A673 (cell line): ENCODE results near the gene THBS2. TPM values are rescaled to one million over a fixed set of nuclear protein-coding genes. Genes with fewer than 3 reads are reported as not detected.

Experiments used
- BruUV-seq: library from RNA; stranded (reverse); fragments of 400-500 nt; replicated peaks from 2 replicates; lab custom pipeline; 2021; lab: Mats Ljungman, UMichigan
- CTCF ChIA-PET: fragments of 300-600 bp; sonication (Branson Sonifier 250); formaldehyde crosslinking; loops from one replicate; lab custom pipeline; 2022; ENCODE audit warnings: antibody characterized with exemption; lab: Charles Lee
- POLR2A ChIA-PET: fragments of 300-600 bp; sonication (Branson Sonifier 250); formaldehyde crosslinking; loops from one replicate; lab custom pipeline; 2022; ENCODE audit warnings: antibody characterized with exemption; ENCODE audit not compliant: low non-redundant PET; lab: Charles Lee
- DNase-seq: peaks from one replicate; pipeline ENCODE4 v3.0.0-alpha.2; 2015; ENCODE audit warnings: low spot score
- H3K27ac ChIP-seq: fragments of 200-600 bp; sonication (generic); 2 replicates; pipeline ENCODE4 v1.5.1; 2016; ENCODE audit warnings: mixed run types, low read depth, mild to moderate bottlenecking, mixed read lengths, antibody characterized with exemption, low read length; ENCODE audit not compliant: poor library complexity, severe bottlenecking
- H3K27me3 ChIP-seq: fragments of 200-600 bp; sonication (generic); replicated peaks from 2 replicates; pipeline ENCODE4 v1.6.1; 2017; ENCODE audit warnings: mixed run types, low read depth, mild to moderate bottlenecking, mixed read lengths, antibody characterized with exemption, low read length; ENCODE audit not compliant: insufficient read depth, poor library complexity
- H3K36me3 ChIP-seq: fragments of 200-600 bp; sonication (generic); 2 replicates; pipeline ENCODE4 v1.6.1; 2016; ENCODE audit warnings: mixed run types, mild to moderate bottlenecking, mixed read lengths, antibody characterized with exemption, low read length; ENCODE audit not compliant: insufficient read depth, poor library complexity, severe bottlenecking
- H3K4me1 ChIP-seq: fragments of 200-600 bp; sonication (generic); 2 replicates; pipeline ENCODE4 v1.6.1; 2017; ENCODE audit warnings: mixed run types, mild to moderate bottlenecking, mixed read lengths, antibody characterized with exemption, low read length; ENCODE audit not compliant: insufficient read depth, poor library complexity, severe bottlenecking
- H3K4me3 ChIP-seq: fragments of 200-600 bp; sonication (generic); 2 replicates; pipeline ENCODE4 v1.5.1; 2016; ENCODE audit warnings: low read depth, mixed run types, mild to moderate bottlenecking, mixed read lengths, low read length; ENCODE audit not compliant: poor library complexity, severe bottlenecking
- H3K9me3 ChIP-seq: fragments of 200-600 bp; sonication (generic); 2 replicates; pipeline ENCODE4 v1.6.1; 2016; ENCODE audit warnings: mixed run types, low read depth, mild to moderate bottlenecking, mixed read lengths, antibody characterized with exemption, low read length; ENCODE audit not compliant: poor library complexity, severe bottlenecking
- EZH2 ChIP-seq: fragments of 200-600 bp; sonication (generic); IDR thresholded peaks from 2 replicates; pipeline ENCODE4 v1.6.1; 2017; ENCODE audit warnings: borderline replicate concordance, low read depth, mild to moderate bottlenecking, mixed read lengths, antibody characterized with exemption, low read length; ENCODE audit not compliant: poor library complexity, severe bottlenecking
- intact Hi-C: fragments of 100-400 bp; cut with micrococcal nuclease; formaldehyde crosslinking; loops from one replicate; pipeline ENCODE4 v1.10.0; 2022; ENCODE audit not compliant: unreplicated experiment
- total RNA-seq: library from RNA; stranded (reverse); gene quantifications from 2 replicates; pipeline ENCODE4 v1.2.3, GENCODE V29; 2021
- TF ChIP-seq, protein P1 (sequence below): fragments of 300-800, 200-600 bp; sonication (generic); conservative IDR thresholded peaks from 2 replicates; pipeline ENCODE4 v1.5.1; 2017; ENCODE audit warnings: low read depth, mild to moderate bottlenecking, antibody characterized with exemption, low read length, moderate library complexity, mixed read lengths

THBS2 gene
- total RNA-seq, 1 experiment from 2014 or later, result 0.13 TPM

DNA sequence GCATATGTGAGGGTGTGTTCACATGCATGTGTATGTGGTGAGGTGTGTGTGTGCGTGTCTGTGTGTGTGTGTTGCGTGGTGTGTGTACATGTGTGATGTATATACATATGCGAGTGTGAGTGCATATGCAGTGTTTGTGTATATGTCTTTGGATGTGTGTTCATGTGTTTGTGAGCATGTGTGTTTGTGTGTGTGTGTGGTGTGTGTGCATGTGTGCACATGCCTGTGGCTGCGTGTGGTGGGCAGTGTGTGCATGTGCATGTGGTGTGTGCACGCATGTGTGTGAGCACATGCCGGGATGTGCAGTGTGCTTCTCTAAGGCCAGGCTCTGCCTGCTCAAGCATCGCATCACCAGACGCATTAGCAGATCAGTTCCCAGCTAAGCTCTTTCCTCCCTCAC, 5.7 kb downstream of the THBS2 start:
- DNase-seq, result no peak
- no peak overlapping the region for H3K27ac ChIP-seq
- CTCF ChIA-PET, result no interaction called here

GRCh38 chr6:169247419-169247818, 6.2 kb downstream of the THBS2 start:
- Histone ChIP-seq H3K36me3 (no peaks in the 10 kb centered on the region), H3K27ac (no peak overlapping the region), H3K4me1 (no peaks in the 10 kb centered on the region), H3K9me3 (no peaks in the 10 kb centered on the region), H3K27me3 (peaks cover 8% of the 10 kb centered on the region), H3K4me3 (no peak overlapping the region)
- no TSS peak for BruUV-seq
- CTCF ChIA-PET, result no interaction called here
- intact Hi-C loops, result no loop called here
- TF ChIP-seq EZH2, result no peak
- TF ChIP-seq, protein P1, sequence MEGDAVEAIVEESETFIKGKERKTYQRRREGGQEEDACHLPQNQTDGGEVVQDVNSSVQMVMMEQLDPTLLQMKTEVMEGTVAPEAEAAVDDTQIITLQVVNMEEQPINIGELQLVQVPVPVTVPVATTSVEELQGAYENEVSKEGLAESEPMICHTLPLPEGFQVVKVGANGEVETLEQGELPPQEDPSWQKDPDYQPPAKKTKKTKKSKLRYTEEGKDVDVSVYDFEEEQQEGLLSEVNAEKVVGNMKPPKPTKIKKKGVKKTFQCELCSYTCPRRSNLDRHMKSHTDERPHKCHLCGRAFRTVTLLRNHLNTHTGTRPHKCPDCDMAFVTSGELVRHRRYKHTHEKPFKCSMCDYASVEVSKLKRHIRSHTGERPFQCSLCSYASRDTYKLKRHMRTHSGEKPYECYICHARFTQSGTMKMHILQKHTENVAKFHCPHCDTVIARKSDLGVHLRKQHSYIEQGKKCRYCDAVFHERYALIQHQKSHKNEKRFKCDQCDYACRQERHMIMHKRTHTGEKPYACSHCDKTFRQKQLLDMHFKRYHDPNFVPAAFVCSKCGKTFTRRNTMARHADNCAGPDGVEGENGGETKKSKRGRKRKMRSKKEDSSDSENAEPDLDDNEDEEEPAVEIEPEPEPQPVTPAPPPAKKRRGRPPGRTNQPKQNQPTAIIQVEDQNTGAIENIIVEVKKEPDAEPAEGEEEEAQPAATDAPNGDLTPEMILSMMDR, result no peak
- POLR2A ChIA-PET, result no interaction called here
- DNase-seq, result no peak

More for the DNA sequence above, 5.7 kb downstream of the THBS2 start:
- BruUV-seq, result no TSS peak
- POLR2A ChIA-PET, result no interaction called here
- intact Hi-C loops, result no loop called here
- no peak for TF ChIP-seq EZH2
- TF ChIP-seq, protein P1, result no peak
- no peaks in the 10 kb centered on the region for H3K36me3 ChIP-seq
- no peak overlapping the region for H3K4me3 ChIP-seq
- no peaks in the 10 kb centered on the region for H3K9me3 ChIP-seq
- H3K4me1 ChIP-seq, result no peaks in the 10 kb centered on the region
- H3K27me3 ChIP-seq, result peaks cover 14% of the 10 kb centered on the region

GRCh38 chr6:169246445-169246844, 7.2 kb downstream of the THBS2 start:
- TF ChIP-seq, protein P1, result no peak
- TF ChIP-seq EZH2, result no peak
- no peaks in the 10 kb centered on the region for H3K4me1 ChIP-seq
- H3K27me3 ChIP-seq, result no peaks in the 10 kb centered on the region
- no peaks in the 10 kb centered on the region for H3K9me3 ChIP-seq
- ChIA-PET CTCF (no interaction called here), POLR2A (no interaction called here)
- no peaks in the 10 kb centered on the region for H3K36me3 ChIP-seq
- no peak overlapping the region for H3K27ac ChIP-seq
- no peak overlapping the region for H3K4me3 ChIP-seq
- BruUV-seq, result no TSS peak
- DNase-seq, result no peak
- intact Hi-C loops, result no loop called here
